RWPE1 (cell line): ENCODE results near the gene ADGRV1.

ENCODE experiments used
- CTCF ChIA-PET: fragments of 350-600 bp; sonication (Branson Sonifier 250); formaldehyde crosslinking; extraction: SDS; loops from one replicate; lab custom pipeline; 2021; lab: Yijun Ruan, JAX
- POLR2A ChIA-PET: fragments of 400-600 bp; formaldehyde crosslinking; extraction: SDS; loops from one replicate; lab custom pipeline; 2020; ENCODE audit warnings: antibody characterized with exemption; ENCODE audit not compliant: low non-redundant PET; lab: Yijun Ruan, JAX
- DNase-seq: peaks from one replicate; pipeline ENCODE4 v3.0.0; 2012; ENCODE audit warnings: low spot score
- H3K27ac ChIP-seq: fragments of 450-650 bp; 2 replicates; pipeline ENCODE4 v1.5.1; 2017
- CTCF ChIP-seq: fragments of 450-650 bp; conservative IDR thresholded peaks from 2 replicates; pipeline ENCODE4 v1.5.1; 2017; ENCODE audit warnings: low read depth, mild to moderate bottlenecking

ADGRV1 gene

GRCh38 chr5:90689064-90689463 is 130.5 kb downstream of the ADGRV1 start:
- no peak for DNase-seq
- H3K27ac ChIP-seq, result no peak overlapping the region
- CTCF ChIA-PET, result no interaction called here
- POLR2A ChIA-PET, result no interaction called here
- TF ChIP-seq CTCF, result no peak

GRCh38 chr5:90690307-90690706 is 131.7 kb downstream of the ADGRV1 start:
- POLR2A ChIA-PET, result no interaction called here
- no peak for DNase-seq
- no peak overlapping the region for H3K27ac ChIP-seq
- CTCF ChIA-PET, result interaction anchor here (1.0 kb wide), 1 partner anchor 39 kb away, joined by 3 read pairs; no protein-coding TSS in a partner anchor
- no peak for TF ChIP-seq CTCF

GRCh38 chr5:90691533-90691932 is 132.9 kb downstream of the ADGRV1 start:
- DNase-seq, result no peak
- CTCF ChIA-PET, result no interaction called here
- POLR2A ChIA-PET, result no interaction called here

GRCh38 chr5:90696153-90696552 is 137.6 kb downstream of the ADGRV1 start:
- no peak overlapping the region for H3K27ac ChIP-seq
- CTCF ChIA-PET, result no interaction called here
- POLR2A ChIA-PET, result no interaction called here
- TF ChIP-seq CTCF, result no peak
- DNase-seq, result no peak

More at GRCh38 chr5:90691533-90691932, 132.9 kb downstream of the ADGRV1 start:
- no peak overlapping the region for H3K27ac ChIP-seq
- no peak for TF ChIP-seq CTCF

- ChIA-PET CTCF (no interaction called here), POLR2A (no interaction called here)
- H3K27ac ChIP-seq, result no peak overlapping the region
- TF ChIP-seq CTCF, result no peak
- DNase-seq, result no peak
Observed at GRCh38 chr5:90700299-90700698, 141.7 kb downstream of the ADGRV1 start.

GRCh38 chr5:90703932-90704331 is 145.3 kb downstream of the ADGRV1 start:
- ChIA-PET POLR2A (no interaction called here), CTCF (no interaction called here)
- DNase-seq, result no peak
- TF ChIP-seq CTCF, result no peak
- H3K27ac ChIP-seq, result no peak overlapping the region
